Glutamatergic neuron (in vitro differentiated cells): ENCODE data around the gene DKK3. TPM values are rescaled to one million over a fixed set of nuclear protein-coding genes. Genes with fewer than 3 reads are reported as not detected.

ENCODE experiments used
- DNase-seq: peaks from one replicate; pipeline ENCODE4 v3.0.0; 2022
- H3K27ac Mint-ChIP-seq: one replicate; pipeline ENCODE4 v1.8.0; 2020; ENCODE audit warnings: mild to moderate bottlenecking, mixed read lengths, inconsistent platforms; ENCODE audit not compliant: unreplicated experiment
- H3K27me3 Mint-ChIP-seq: one replicate; pipeline ENCODE4 v1.8.0; 2020; ENCODE audit warnings: mild to moderate bottlenecking, moderate library complexity, mixed read lengths, inconsistent platforms; ENCODE audit not compliant: unreplicated experiment
- H3K36me3 Mint-ChIP-seq: one replicate; pipeline ENCODE4 v1.8.0; 2020; ENCODE audit warnings: mild to moderate bottlenecking, mixed read lengths, inconsistent platforms; ENCODE audit not compliant: unreplicated experiment
- H3K4me1 Mint-ChIP-seq: one replicate; pipeline ENCODE4 v1.8.0; 2020; ENCODE audit warnings: mild to moderate bottlenecking, low read depth, mixed read lengths, inconsistent platforms; ENCODE audit not compliant: unreplicated experiment
- H3K4me3 Mint-ChIP-seq: one replicate; pipeline ENCODE4 v1.8.0; 2020; ENCODE audit warnings: mild to moderate bottlenecking, mixed read lengths, inconsistent platforms; ENCODE audit not compliant: unreplicated experiment
- H3K9me3 Mint-ChIP-seq: one replicate; pipeline ENCODE4 v1.8.0; 2020; ENCODE audit warnings: mild to moderate bottlenecking, moderate library complexity, mixed read lengths, inconsistent platforms; ENCODE audit not compliant: unreplicated experiment
- CTCF ChIP-seq: fragments of 200-600 bp; sonication (generic); IDR thresholded peaks from one replicate; pipeline ENCODE4 v1.5.0; 2021; ENCODE audit not compliant: partially characterized antibody, unreplicated experiment
- total RNA-seq: library from RNA; stranded (reverse); fragmentation: NEBNext Ultra II Directional; extraction: Animal tissue kit (Norgen Biotek cat#: 25700); gene quantifications from one replicate; pipeline ENCODE4 v1.2.1, GENCODE V29; 2021; ENCODE audit not compliant: unreplicated experiment

Gene DKK3
- total RNA-seq, 1 donor from 2014 or later: 131 TPM

GRCh38 chr11:12046636-12047236 is 38.3 kb upstream of the DKK3 start:
- Mint-ChIP-seq H3K9me3 (no peaks in the 10 kb centered on the region), H3K4me1 (peaks cover 10% of the 10 kb centered on the region), H3K36me3 (peaks cover under 1% of the 10 kb centered on the region), H3K27me3 (peaks cover 4% of the 10 kb centered on the region), H3K4me3 (no peak overlapping the region), H3K27ac (no peak overlapping the region)
- TF ChIP-seq CTCF: no peak
- no peak for DNase-seq

GRCh38 chr11:12045914-12046635 is 37.6 kb upstream of the DKK3 start:
- Mint-ChIP-seq H3K27ac (peak overlapping the region; percentile 55), H3K36me3 (peaks cover 7% of the 10 kb centered on the region), H3K9me3 (peaks cover 1% of the 10 kb centered on the region), H3K4me1 (peaks cover 10% of the 10 kb centered on the region), H3K4me3 (no peak overlapping the region), H3K27me3 (peaks cover 4% of the 10 kb centered on the region)
- no peak for TF ChIP-seq CTCF
- no peak for DNase-seq

- Mint-ChIP-seq H3K4me3 (no peak overlapping the region), H3K9me3 (peaks cover 1% of the 10 kb centered on the region), H3K36me3 (peaks cover 7% of the 10 kb centered on the region), H3K27me3 (peaks cover 4% of the 10 kb centered on the region), H3K27ac (no peak overlapping the region), H3K4me1 (peaks cover 8% of the 10 kb centered on the region)
- no peak for DNase-seq
- TF ChIP-seq CTCF: no peak
Observed at GRCh38 chr11:12044799-12045198, 36.4 kb upstream of the DKK3 start.

GRCh38 chr11:12043959-12044791 is 35.7 kb upstream of the DKK3 start:
- Mint-ChIP-seq H3K9me3 (peaks cover 1% of the 10 kb centered on the region), H3K36me3 (peaks cover 11% of the 10 kb centered on the region), H3K4me1 (peaks cover 8% of the 10 kb centered on the region), H3K4me3 (no peak overlapping the region), H3K27ac (no peak overlapping the region), H3K27me3 (peaks cover 4% of the 10 kb centered on the region)
- TF ChIP-seq CTCF: peak; percentile 90
- peak; percentile 78 for DNase-seq

- peaks cover 4% of the 10 kb centered on the region for H3K27me3 Mint-ChIP-seq
Observed at GRCh38 chr11:12043221-12043620, 34.8 kb upstream of the DKK3 start.

More at GRCh38 chr11:12043221-12043620, 34.8 kb upstream of the DKK3 start:
- no peak for DNase-seq
- peaks cover 8% of the 10 kb centered on the region for H3K4me1 Mint-ChIP-seq
- H3K4me3 Mint-ChIP-seq: no peak overlapping the region
- peaks cover 1% of the 10 kb centered on the region for H3K9me3 Mint-ChIP-seq
- TF ChIP-seq CTCF: no peak
- peak overlapping the region; percentile 49 for H3K27ac Mint-ChIP-seq
- peaks cover 11% of the 10 kb centered on the region for H3K36me3 Mint-ChIP-seq
